ENCODE data around the gene SULT1A2.
"Not testable (repeated sequence)": the region's sequence is repeated elsewhere in the genome, so short reads cannot be mapped to it uniquely, and the experiment has no call there.

GRCh38 chr16:28599377-28600285 is 2.8 kb upstream of the SULT1A2 start:
- TF ChIP-seq, protein P1, sequence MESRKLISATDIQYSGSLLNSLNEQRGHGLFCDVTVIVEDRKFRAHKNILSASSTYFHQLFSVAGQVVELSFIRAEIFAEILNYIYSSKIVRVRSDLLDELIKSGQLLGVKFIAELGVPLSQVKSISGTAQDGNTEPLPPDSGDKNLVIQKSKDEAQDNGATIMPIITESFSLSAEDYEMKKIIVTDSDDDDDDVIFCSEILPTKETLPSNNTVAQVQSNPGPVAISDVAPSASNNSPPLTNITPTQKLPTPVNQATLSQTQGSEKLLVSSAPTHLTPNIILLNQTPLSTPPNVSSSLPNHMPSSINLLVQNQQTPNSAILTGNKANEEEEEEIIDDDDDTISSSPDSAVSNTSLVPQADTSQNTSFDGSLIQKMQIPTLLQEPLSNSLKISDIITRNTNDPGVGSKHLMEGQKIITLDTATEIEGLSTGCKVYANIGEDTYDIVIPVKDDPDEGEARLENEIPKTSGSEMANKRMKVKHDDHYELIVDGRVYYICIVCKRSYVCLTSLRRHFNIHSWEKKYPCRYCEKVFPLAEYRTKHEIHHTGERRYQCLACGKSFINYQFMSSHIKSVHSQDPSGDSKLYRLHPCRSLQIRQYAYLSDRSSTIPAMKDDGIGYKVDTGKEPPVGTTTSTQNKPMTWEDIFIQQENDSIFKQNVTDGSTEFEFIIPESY (IDR thresholded peaks at IDR 0.05; ENCODE audit: borderline replicate concordance, low read depth), result not testable (repeated sequence)
- TF ChIP-seq POLR2AphosphoS5 (IDR thresholded peaks at IDR 0.05; ENCODE audit: low read depth, low read length), result not testable (repeated sequence)

Measured in SK-N-SH (cell line).